DMS79 treated with DMSO at 0.1 percent for 48 hours (cell line): ENCODE data around the gene ARHGAP8.
"Not testable (repeated sequence)": the region's sequence is repeated elsewhere in the genome, so short reads cannot be mapped to it uniquely, and the experiment has no call there.

Source experiments
- DNase-seq: peaks from one replicate; lab custom pipeline; 2025; lab: John Stamatoyannopoulos, UW

Gene ARHGAP8

GRCh38 chr22:44828193-44828592 lies 75.8 kb downstream of the ARHGAP8 start:
- DNase-seq: no peak

- DNase-seq: no peak
These were observed 79.5 kb downstream of the ARHGAP8 start for GRCh38 chr22:44831885-44832284.

- no peak for DNase-seq
These were observed 81.7 kb downstream of the ARHGAP8 start for GRCh38 chr22:44834065-44834464.

- no peak for DNase-seq
These were observed 85.1 kb downstream of the ARHGAP8 start for GRCh38 chr22:44837481-44837880.

GRCh38 chr22:44838316-44839016 lies 86.1 kb downstream of the ARHGAP8 start:
- no peak for DNase-seq

- no peak for DNase-seq
These were observed 86.7 kb downstream of the ARHGAP8 start for GRCh38 chr22:44839061-44839460.

- no peak for DNase-seq
These were observed 87.3 kb downstream of the ARHGAP8 start for GRCh38 chr22:44839721-44840120.

- no peak for DNase-seq
These were observed 88.4 kb downstream of the ARHGAP8 start for GRCh38 chr22:44840611-44841322.

GRCh38 chr22:44842417-44842816 lies 90.0 kb downstream of the ARHGAP8 start:
- DNase-seq: no peak

- DNase-seq: no peak
These were observed 92.8 kb downstream of the ARHGAP8 start for GRCh38 chr22:44845191-44845590.

GRCh38 chr22:44845796-44846720 lies 93.7 kb downstream of the ARHGAP8 start:
- no peak for DNase-seq

GRCh38 chr22:44846726-44847275 lies 94.4 kb downstream of the ARHGAP8 start:
- DNase-seq: no peak

- DNase-seq: no peak
These were observed 95.0 kb downstream of the ARHGAP8 start for GRCh38 chr22:44847380-44847779.

GRCh38 chr22:44847892-44848291 lies 95.5 kb downstream of the ARHGAP8 start:
- DNase-seq: no peak

- no peak for DNase-seq
These were observed 95.9 kb downstream of the ARHGAP8 start for GRCh38 chr22:44848296-44848741.

GRCh38 chr22:44848791-44849420 lies 96.5 kb downstream of the ARHGAP8 start:
- no peak for DNase-seq

GRCh38 chr22:44850946-44851345 lies 98.6 kb downstream of the ARHGAP8 start:
- no peak for DNase-seq

GRCh38 chr22:44854641-44855040 lies 102.3 kb downstream of the ARHGAP8 start:
- DNase-seq: not testable (repeated sequence)

- DNase-seq: no peak
These were observed 103.5 kb downstream of the ARHGAP8 start for GRCh38 chr22:44855855-44856254.

- not testable (repeated sequence) for DNase-seq
These were observed 106.4 kb downstream of the ARHGAP8 start for GRCh38 chr22:44858819-44859218.

GRCh38 chr22:44859641-44860040 lies 107.3 kb downstream of the ARHGAP8 start:
- DNase-seq: no peak

GRCh38 chr22:44860311-44860710 lies 107.9 kb downstream of the ARHGAP8 start:
- no peak for DNase-seq
